Smooth muscle cell of the brain vasculature (primary cell): ENCODE results near the gene MYO5A.

ENCODE experiments used
- DNase-seq: peaks from one replicate; pipeline ENCODE4 v3.0.0-alpha.2; 2012; ENCODE audit warnings: low read depth, low spot score

MYO5A gene

GRCh38 chr15:52329987-52330386 lies 198.7 kb downstream of the MYO5A start:
- no peak for DNase-seq

- DNase-seq, result no peak
Observed at GRCh38 chr15:52329150-52329549, 199.5 kb downstream of the MYO5A start.

- no peak for DNase-seq
Observed at GRCh38 chr15:52328680-52329079, 200.0 kb downstream of the MYO5A start.

- DNase-seq, result no peak
Observed at GRCh38 chr15:52326756-52327155, 201.9 kb downstream of the MYO5A start.

- DNase-seq, result no peak
Observed at GRCh38 chr15:52324109-52324508, 204.6 kb downstream of the MYO5A start.

- DNase-seq, result no peak
Observed at GRCh38 chr15:52318729-52319500, 209.8 kb downstream of the MYO5A start.

- no peak for DNase-seq
Observed at GRCh38 chr15:52317688-52318087, 211.0 kb downstream of the MYO5A start.

- DNase-seq, result no peak
Observed at GRCh38 chr15:52317022-52317421, 211.7 kb downstream of the MYO5A start.

- no peak for DNase-seq
Observed at GRCh38 chr15:52309154-52309548, 219.5 kb downstream of the MYO5A start.

GRCh38 chr15:52308446-52309153 lies 220.1 kb downstream of the MYO5A start:
- no peak for DNase-seq

GRCh38 chr15:52307847-52308246 lies 220.8 kb downstream of the MYO5A start:
- no peak for DNase-seq

- DNase-seq, result no peak
Observed at GRCh38 chr15:52306270-52306669, 222.4 kb downstream of the MYO5A start.

GRCh38 chr15:52303093-52303772 lies 225.4 kb downstream of the MYO5A start:
- DNase-seq, result no peak

GRCh38 chr15:52301265-52301847 lies 227.3 kb downstream of the MYO5A start:
- no peak for DNase-seq

GRCh38 chr15:52295421-52296001 lies 233.2 kb downstream of the MYO5A start, which contains the start of gene MYO5C:
TSS of gene MYO5C (minus strand) at chr15:52295804. CDS start at chr15:52295636, 168 bp downstream.
- no peak for DNase-seq

GRCh38 chr15:52294881-52295420 lies 233.7 kb downstream of the MYO5A start:
- DNase-seq, result no peak

- no peak for DNase-seq
Observed at GRCh38 chr15:52292780-52293392, 235.8 kb downstream of the MYO5A start.

- DNase-seq, result no peak
Observed at GRCh38 chr15:52291204-52291603, 237.5 kb downstream of the MYO5A start.

GRCh38 chr15:52290800-52291199 lies 237.9 kb downstream of the MYO5A start:
- no peak for DNase-seq

GRCh38 chr15:52290329-52290728 lies 238.4 kb downstream of the MYO5A start:
- DNase-seq, result no peak

- DNase-seq, result no peak
Observed at GRCh38 chr15:52289629-52290081, 239.0 kb downstream of the MYO5A start.
